ENCODE results near the gene DGLUCY.
"Not testable (repeated sequence)": the region's sequence is repeated elsewhere in the genome, so short reads cannot be mapped to it uniquely, and the experiment has no call there.

Gene DGLUCY

DNA sequence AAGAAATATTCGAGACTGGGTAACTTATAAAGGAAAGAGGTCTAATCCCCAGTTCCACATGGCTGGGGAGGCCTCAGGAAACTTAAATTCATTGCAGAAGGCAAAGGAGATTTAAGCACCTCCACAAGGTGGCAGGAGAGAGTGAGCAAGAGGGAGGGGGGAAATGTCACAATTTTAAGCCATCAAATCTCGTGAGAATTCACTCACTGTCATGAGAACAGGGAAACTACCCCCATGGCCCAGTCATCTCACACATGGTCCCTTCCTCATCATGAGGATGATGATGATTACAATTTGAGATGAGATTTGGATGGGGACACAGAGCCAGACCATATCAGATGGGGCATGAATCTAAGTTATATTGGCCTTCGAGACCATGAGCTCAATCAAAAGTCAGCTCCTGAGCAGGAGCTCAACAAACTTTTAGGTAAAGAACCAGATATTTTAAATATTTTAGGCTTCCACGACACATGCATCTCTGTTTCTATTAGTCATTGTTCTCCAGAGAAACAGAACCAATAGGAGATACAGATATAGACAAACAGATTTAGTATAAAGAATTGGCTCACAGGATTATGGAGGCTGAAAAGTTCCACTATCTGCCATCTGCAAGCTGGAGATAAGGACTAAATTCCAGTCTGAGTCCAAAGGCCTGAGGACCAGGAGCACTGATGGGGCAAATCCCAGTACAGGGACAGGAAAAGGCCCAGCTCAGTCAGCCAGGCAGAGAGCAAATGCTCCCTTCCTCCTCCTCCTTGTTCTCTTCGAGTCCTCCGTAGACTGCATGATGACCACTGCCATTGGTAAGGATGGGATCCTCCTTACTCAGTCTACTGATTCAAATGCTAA is 24.9 kb downstream of the DGLUCY start:
- DNase-seq (ENCODE audit: low read depth in 2 of 2): no peak

DNA sequence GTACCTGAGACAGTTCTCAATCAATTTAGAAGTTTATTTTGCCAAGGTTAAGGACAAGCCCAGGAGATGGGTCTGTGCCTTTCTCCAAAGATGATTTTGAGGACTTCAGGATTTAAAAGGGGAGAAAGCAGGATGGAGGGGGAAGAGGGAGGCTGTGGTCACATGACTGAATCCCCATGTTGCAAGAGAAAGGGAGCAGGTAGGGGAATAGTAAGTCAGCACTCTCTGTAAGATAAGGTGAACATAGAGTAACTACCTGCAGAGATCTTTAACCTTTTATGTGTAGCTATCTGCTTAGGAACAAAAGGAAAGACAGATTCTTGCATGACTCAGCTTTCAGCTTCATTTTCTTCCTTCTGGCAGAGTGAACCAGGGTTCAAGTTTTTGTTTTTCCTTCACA is 25.9 kb downstream of the DGLUCY start:
- no peak for DNase-seq (ENCODE audit: low read depth in 2 of 2)

DNA sequence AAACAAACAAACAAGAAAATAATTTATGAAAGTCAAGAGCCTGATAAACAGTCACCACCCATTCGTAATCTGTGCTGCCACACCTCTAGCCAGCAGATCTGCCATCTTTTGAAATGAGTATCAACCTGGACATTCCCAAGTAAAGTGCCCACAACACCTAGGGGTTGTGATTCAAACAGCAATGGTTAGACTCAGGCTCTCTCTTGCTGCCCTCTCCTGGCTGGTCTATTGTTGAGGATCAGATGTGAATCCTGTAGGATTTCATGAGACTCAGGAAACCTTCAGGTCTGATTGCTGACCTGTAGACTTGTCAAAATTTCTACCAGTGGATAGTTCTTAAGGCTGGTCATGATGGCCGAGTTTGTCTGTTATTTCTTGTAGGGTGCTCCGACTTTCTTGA is 26.8 kb downstream of the DGLUCY start:
- no peak for DNase-seq (ENCODE audit: low read depth in 2 of 2)

DNA sequence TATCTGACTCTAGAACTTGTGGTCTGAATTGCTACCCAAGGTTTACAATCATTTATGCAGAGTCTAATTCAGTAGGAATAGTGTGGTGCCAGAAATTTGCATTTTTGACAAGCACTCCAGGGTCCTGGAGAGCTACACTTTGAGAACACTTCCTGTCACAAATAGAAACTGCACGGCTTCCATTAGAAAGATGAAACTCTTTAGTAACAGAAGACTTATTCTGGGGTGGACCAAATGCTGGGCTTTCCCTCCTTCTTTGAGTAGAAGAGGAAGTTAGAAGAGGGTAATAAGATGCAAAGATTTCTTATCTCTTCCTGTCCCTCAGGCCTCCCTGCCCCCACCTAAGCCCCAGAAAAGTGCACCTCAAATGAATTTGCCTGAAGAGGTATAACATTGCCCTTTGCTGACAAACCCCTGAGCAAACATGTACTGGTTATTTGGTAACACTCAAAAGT is 28.4 kb downstream of the DGLUCY start:
- no peak for DNase-seq (ENCODE audit: low read depth in 2 of 2)

DNA sequence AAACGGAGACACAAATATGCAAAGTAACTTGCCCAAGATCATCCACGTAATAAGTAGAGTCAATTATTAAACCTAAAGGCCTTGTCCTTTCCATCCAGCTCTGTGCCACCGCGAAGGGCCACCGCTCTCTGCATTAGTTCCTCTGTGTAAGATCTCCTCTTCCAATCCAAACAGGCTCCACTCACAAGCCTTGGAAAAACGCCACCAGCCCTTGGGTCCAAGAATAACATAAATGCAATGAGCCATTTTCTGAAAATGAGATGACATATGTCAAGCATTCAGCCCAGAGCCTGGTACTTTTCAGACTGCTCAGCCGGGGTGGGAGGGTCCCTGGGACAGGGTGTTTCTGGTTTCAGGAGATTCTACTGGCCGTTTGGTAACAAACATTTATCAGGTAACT is 30.0 kb downstream of the DGLUCY start:
- DNase-seq (ENCODE audit: low read depth in 2 of 2): no peak

DNA sequence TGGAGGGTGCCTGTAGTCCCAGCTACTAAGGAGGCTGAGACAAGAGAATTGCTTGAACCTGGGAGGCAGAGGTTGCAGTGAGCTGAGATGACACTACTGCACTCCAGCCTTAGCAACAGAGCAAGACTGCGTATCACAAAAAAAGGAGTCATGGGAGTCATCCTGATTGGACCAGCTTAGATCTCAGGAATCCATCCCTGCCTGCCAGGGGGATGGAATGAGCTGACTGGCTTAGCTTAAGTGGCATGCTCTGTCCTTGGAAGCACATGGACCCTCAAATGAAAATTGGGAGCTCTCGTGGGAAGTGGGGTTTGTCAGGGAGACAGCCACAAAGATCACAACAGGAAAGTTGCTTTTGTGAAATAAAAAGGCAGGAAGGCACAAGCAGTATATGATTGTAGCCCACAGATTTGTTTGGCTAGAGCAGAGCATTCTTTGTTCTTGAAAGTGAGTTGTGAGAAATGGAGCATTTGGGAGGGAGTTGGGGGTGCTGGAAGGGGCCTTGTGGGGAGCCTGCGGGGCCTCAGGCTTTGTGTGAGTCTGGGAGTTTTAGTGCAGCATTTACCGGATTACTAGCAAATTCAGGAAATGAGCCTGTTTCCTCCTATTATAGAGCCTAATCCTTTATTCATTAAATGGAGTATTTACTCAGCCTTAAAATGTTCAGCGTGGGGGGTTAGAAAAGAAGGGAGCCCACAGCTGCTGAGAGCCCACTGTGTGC is 30.7 kb downstream of the DGLUCY start:
- no peak for DNase-seq (ENCODE audit: low read depth in 2 of 2)

DNA sequence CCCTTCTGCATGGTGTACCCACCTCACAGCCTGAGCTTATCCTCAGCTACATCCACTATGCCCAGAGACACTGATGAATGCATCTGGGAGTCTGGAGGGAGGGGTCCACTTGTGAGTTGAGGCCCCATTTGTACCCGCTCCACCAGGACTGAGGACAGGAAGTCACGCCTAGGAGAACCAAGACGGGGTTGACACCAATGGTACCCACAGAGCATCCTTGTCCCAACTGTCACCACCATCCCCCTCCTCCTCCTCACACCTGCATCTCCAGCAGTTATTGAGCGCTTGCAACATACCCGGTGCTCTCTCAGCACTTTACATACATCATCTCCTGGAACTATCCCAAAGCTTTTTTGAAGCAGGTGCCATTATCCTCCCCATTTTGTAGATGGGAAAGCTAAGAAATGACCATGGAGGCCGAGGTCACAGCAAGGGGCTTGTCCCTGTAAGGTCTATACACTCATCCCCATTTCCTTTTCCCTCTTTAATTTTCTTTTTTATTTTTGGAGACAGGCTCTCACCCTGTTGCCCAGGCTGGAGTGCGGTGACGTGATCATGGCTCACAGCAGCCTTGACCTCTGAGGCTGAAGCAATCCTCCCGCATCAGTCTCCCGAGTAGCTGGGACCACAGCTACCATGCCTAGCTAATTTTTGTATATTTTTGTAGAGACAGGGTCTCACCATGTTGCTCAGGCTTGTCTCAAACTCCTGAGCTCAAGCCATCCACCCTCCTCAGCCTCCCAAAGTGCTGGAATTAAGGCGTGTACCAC is 31.7 kb downstream of the DGLUCY start:
- no peak for DNase-seq (ENCODE audit: low read depth in 2 of 2)

DNA sequence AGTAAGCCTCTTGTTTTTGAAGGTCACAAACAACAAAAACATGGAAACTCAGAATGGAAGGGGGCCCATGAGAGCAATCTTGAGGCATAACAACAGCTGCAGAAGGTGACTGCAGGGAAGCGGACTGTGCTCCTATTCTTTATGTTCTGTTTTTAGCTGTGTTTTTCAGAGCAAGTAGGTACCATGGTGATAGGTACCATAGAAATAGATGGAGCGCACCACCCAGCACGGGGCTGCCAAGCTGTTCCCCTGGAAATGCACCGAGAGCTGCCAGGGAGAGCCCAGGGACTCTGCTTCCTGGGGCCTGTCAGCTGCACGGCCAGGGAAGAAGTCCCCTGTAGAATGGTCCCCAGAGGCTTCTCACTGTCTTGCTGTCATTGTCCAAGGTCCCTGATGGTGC is 32.8 kb downstream of the DGLUCY start:
- DNase-seq (ENCODE audit: low read depth in 2 of 2): no peak

DNA sequence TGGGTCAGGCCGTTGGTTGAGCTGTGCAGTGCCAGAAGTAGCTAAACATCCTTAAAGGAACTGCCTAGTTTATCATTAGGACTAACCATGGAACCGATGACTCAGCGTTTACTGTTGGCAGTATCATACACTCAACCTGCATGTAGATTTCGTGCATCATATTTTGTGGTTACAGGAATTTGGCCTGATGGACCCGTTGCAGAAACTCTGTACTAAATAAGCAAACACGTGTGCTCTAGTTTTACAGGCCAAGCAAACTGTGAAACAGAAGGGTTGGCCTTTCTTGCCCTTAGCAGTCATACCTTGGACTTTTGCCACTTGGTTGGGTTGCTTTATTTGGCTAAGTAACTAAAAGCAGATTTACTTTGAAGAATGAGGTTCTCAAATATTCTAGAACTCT is 35.6 kb downstream of the DGLUCY start:
- no peak for DNase-seq (ENCODE audit: low read depth in 2 of 2)

DNA sequence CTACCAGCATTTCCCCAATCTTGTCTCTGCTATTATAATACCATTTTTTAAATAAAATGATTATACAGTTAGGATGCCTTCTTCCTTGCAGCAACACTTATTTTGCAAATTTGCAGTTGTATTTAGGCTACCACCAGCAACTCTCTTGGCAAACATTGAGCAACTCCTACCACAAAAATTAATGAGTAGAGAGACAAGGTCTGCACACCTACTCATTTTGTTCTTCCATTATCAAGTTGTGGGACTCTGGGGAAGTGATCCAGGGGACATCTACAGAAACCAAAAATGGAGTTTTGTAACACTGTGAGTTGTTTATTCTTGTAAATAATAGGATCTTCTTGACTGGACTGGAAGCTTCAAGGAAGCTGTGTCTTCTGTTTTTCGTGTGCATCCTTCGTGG is 38.6 kb downstream of the DGLUCY start:
- DNase-seq (ENCODE audit: low read depth in 2 of 2): no peak

DNA sequence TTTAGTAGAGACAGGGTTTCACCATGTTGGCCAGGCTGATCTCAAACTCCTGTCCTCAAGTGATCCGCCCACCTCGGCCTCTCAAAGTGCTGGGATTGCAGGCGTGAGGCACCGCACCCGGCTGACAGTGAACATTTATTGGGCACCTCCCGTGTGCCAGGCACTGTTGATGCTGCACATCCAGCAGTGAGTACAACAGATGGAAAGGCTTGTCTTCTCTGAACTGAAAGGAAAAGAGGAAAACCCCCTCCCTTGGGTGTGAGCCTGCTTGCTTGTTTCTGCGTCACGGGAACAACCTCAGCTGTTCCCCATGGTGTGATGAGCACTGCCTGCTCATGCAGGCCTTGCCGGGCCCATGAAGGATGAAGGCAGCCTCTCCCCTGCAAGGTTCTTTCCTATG is 39.5 kb downstream of the DGLUCY start:
- DNase-seq (ENCODE audit: low read depth in 2 of 2): no peak

DNA sequence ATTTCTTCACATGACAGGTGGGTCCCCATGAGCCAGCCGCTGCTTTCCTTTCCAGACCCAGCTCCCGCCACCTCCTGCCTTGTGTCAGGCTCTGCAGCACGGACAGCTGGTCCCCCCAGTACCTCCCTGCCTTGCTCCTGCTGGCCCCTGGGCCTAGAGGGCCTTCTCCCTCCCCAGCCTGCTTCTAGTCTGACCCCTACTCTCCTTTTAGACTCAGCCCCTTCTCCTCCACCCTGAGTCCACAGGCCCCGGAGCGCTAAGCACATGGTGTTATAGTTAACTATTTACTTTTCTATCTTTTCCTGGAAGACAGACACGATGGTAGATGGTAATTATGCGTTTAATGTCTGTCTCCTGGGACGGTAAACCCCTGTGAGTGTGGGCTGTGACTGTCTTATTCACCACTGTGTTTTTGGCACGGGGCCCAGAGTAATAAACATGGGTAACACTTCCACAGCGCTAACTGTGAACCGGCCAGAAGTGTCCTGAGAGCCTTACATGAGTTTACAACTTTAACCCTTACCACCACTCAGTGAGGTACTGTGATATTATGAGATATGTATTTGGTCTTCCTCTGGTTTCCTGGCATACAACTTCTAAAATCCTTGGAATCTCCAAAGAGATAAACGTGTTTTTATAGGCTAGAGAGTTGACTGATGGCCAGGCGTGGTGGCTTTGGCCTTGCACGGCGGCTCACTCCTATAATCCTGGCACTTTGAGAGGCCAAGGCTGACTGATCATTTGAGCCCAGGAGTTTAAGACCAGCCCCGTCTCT is 41.2 kb downstream of the DGLUCY start:
- DNase-seq (ENCODE audit: low read depth in 2 of 2): no peak

DNA sequence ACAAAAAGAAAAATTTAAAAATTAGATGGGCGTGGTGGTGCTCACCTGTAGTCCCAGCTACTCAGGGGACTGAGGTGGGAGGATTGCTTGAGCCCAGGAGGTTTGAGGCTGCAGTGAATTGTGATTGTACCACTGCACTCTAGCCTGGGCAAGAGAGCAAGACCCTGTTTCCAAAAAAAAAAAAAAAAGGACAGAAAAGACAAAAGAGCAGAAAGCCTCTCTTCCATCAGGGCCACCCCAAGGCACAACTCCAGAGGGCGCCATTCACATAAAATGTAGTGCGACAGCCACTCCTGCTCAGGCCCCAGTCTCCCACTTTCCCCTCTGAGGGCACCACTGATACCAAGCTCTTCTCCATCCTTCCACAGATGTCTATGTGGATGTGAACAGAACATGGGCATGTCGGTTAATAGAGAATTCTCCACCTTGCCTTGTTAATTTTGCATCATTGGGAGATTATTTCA is 41.8 kb downstream of the DGLUCY start:
- no peak for DNase-seq (ENCODE audit: low read depth in 2 of 2)

DNA sequence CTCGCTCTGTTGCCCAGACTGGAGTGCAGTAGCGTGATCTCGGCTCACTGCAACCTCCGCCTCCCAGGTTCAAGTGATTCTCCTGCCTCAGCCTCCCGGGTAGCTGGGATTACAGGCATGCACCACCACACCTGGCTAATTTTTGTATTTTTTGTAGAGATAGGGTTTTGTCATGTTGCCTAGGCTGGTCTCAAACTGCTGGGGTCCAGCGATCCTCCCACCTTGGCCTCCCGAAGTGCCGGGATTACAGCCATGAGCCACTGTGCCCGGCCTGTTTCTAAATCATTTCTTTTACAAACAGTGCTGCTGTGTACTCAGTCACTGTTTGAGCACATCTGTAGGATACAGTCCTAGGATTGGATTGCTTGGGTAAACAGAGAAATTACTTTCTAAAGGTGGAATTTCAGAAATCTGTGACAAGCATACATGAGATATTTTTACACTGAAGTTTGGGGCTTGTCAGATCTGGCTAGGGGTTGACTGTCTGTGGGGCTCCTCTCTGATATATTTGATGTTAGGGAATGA is 42.3 kb downstream of the DGLUCY start:
- DNase-seq (ENCODE audit: low read depth in 2 of 2): not testable (repeated sequence)

DNA sequence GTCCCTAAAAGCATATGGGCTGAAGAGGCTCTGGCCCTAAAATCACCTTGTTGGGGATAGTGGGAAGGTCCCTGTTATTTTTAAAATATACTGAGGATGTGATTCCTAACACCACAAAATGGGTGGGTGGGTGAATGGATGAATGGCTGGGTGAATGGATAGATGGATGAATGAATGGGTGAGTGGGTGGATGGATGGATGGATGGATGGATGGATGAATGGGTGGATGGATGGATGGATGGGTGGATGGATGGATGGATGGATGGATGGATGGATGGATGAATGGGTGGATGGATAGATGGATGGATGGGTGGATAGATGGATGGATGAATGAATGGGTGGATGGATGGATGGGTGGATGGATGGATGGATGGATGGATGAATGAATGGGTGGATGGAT is 43.0 kb downstream of the DGLUCY start:
- not testable (repeated sequence) for DNase-seq (ENCODE audit: low read depth in 2 of 2)

DNA sequence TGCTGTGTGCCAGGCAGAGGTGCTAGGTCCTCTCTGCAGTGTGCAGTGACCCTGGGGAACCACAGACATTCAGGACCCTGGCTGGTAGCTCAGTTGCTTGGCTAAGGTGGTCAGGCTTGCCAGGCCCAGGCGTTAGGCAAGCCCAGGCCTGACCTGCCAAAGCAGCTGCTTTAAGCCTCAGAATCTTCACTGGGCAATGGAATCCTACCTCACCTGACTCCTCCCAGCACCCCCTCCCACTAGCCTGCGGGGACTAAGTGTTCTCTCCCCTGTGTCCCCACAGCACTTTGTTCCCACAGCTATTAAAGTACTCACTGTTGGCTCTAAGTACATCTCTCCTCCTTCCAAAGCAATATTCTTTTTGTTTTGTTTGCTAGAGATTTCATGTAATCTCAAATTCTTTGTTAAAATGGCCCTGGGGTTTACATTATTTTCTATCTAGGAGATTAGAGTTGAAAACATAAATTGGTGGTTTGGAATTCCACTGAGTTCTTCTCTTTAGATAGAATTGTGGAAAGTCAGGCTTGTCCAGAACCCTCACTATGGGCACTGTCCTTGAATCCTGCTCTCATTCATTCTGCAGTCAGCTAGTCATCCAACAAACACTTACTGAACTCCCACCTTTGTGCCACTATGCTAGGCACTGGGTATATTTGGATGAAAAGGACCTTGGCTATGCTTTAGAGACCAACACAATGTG is 44.4 kb downstream of the DGLUCY start:
- DNase-seq (ENCODE audit: low read depth in 2 of 2): no peak

DNA sequence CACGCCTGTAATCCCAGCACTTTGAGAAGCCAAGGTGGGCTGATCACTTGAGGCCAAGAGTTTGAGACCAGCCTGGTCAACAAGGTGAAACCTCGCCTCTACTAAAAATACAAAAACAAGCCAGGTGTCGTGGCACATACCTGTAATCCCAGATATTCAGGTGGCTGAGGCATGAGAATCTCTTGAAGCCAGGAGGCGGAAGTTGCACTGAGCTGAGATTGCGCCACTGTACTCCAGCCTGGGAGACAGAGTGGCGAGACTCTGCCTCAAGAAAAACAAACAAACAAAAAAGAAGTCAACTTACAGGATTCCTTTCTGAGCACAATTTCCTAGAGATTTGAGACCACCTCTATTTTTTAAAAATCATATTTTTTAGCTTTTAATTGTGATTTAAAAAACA is 45.3 kb downstream of the DGLUCY start:
- no peak for DNase-seq (ENCODE audit: low read depth in 2 of 2)

DNA sequence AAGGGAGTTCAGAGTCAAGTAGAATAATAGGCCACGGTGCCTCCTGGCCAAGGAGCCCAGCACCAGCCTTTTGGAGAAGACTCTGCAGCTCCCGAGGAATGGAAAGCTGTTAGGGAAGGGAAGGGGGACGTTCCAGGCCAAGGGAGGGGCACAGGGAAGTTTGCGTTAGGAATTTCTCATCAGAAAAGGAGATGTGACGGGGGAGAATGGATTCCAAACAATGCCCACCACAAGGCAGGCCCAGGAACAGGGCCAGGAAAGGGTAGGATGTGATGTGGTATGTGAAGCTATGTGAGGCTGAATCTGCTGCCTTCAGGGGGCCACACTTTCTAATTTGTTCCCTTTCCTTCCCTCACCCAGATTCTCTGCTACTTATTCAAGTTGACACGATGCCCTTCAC is 46.0 kb downstream of the DGLUCY start:
- DNase-seq (ENCODE audit: low read depth in 2 of 2): no peak

DNA sequence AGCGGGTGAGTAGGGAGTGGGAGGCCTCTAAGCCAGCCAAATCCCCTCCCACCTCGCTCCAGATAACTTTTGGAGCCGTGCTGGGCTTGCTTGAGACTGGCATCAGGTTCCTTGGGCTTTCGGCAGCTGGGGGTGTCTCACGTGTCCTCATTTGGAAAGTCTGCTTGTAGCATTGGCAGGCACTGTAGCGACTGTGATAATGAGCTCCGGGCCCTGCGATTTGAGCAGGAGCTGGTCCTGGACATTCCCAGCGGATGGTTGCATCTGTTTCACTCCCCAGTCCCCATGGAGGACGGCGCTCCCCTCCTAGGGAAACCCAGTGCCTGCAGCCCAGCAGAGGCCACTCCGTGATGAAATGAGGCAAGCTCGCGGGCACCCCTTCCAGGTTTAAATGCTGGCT is 49.4 kb downstream of the DGLUCY start:
- no peak for DNase-seq (ENCODE audit: low read depth in 2 of 2)

DNA sequence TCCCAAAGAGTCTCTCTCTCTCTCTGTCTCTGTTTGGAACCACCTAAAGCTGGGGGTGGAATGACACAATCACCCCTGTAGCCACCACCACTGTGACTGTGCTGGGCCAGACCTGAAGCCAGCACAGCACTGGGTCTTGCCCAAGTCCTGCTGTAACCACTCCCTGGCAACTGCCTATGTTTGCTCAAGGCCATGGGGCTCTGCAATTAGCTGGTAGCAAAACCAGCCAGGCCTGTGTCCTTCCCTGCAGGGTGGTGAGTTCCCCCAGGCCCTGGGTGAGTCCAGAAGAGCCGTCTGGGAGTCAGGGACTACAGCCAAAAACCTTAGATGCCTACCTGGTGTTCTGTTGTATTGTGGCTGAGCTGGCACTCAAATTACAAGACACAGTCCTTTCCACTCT is 50.8 kb downstream of the DGLUCY start:
- no peak for DNase-seq (ENCODE audit: low read depth in 2 of 2)

DNA sequence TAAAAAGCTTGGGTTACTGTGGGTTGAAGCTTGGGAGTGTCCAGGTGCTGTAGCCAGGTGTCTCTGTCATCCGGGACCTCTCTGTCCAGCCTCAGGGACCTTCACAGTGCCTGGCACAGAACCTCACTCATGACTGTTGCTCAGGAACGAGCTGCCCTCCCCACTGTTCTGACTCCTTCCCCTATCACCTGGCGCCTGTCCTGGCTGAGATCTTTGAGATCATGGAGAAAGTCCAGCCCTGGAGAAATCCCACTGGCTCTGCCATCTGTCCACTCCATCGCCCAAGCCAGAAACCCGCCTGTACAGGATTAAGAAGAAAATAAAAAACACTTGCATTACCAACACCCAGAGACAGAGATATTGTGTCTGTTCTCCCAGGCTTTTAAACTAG is 53.5 kb downstream of the DGLUCY start:
- no peak for DNase-seq (ENCODE audit: low read depth in 2 of 2)
